ENCODE measurements around the gene MUC2. TPM values are rescaled to one million over a fixed set of nuclear protein-coding genes. Genes with fewer than 3 reads are reported as not detected.

MUC2 gene
- total RNA-seq, 1 donor from 2014 or later = 0.07 TPM

DNA sequence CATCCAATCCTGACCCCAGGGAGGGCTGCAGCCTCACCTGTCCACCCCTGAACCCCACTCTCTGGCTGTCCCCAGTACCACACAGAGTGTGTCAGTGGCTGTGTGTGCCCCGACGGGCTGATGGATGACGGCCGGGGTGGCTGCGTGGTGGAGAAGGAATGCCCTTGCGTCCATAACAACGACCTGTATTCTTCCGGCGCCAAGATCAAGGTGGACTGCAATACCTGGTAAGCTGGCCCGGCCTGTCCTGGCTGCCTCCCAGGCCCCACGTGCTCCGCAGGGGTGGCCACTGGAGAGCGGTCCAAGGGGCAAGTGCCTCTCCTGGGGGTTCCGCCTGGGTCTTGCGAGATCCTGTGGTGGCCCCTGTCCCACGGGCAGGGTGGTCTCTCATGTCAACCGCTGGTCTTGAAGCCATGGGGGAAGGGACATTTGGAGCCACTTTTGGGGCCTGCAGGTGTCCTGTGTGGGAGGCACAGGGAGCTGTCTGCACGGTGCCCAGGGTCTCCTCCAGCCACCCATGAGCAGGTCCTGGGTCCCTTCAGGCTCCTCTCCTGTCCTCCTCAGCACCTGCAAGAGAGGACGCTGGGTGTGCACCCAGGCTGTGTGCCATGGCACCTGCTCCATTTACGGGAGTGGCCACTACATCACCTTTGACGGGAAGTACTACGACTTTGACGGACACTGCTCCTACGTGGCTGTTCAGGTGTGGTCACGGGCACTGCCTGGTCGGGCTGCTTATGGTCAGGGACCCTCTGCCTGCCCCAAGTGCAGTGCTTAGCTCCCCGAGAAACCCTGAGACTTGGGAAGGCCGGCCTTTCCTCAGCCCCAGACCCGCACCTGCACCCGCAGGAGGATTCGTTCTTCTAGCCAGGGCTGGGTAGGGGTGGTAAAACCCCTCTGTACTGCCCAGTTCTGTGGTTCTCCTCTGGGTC lies 11.8 kb downstream of the MUC2 start:
- Mint-ChIP-seq H3K27me3 (ENCODE audit: low read depth) (no peaks in the 10 kb centered on the region), H3K4me3 (no peak overlapping the region), H3K4me1 (no peaks in the 10 kb centered on the region), H3K36me3 (no peaks in the 10 kb centered on the region), H3K27ac (no peak overlapping the region), H3K9me3 (peaks cover 2% of the 10 kb centered on the region)
- peak; percentile 13 to 31 for DNase-seq (ENCODE audit: low spot score in 2 of 2, unreplicated experiment in 2 of 2)
- TF ChIP-seq, protein P1, sequence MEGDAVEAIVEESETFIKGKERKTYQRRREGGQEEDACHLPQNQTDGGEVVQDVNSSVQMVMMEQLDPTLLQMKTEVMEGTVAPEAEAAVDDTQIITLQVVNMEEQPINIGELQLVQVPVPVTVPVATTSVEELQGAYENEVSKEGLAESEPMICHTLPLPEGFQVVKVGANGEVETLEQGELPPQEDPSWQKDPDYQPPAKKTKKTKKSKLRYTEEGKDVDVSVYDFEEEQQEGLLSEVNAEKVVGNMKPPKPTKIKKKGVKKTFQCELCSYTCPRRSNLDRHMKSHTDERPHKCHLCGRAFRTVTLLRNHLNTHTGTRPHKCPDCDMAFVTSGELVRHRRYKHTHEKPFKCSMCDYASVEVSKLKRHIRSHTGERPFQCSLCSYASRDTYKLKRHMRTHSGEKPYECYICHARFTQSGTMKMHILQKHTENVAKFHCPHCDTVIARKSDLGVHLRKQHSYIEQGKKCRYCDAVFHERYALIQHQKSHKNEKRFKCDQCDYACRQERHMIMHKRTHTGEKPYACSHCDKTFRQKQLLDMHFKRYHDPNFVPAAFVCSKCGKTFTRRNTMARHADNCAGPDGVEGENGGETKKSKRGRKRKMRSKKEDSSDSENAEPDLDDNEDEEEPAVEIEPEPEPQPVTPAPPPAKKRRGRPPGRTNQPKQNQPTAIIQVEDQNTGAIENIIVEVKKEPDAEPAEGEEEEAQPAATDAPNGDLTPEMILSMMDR (IDR thresholded peaks at IDR 0.05; ENCODE audit: unreplicated experiment) = no peak

DNA sequence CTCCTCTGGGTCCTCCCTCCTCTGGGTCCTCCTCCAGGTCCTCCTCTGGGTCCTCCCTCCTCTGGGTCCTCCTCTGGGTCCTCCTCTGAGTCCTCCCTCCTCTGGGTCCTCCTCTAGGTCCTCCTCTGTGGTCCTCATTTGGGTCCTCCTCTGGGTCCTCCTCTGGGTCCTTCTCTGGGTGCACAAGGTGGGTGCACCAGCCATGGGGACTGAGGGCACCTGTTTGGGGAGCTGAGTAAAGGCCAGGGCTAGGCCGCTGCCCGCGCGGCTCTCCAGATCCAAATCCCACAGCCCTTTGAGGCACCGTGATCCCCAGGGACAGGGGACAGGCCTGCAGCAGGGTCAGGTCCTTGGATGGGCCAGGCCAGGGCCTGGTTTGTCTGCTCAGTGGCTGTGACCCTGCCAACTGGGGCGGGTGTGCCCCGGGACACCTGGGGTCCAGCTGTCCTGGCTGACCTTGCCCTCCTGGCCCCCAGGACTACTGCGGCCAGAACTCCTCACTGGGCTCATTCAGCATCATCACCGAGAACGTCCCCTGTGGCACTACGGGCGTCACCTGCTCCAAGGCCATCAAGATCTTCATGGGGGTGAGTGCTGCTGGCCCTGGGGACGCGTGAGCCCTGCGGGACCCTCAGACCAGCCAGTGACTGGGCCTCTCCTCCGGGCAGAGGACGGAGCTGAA lies 12.7 kb downstream of the MUC2 start:
- Mint-ChIP-seq H3K27me3 (ENCODE audit: low read depth) (no peaks in the 10 kb centered on the region), H3K4me3 (no peak overlapping the region), H3K36me3 (no peaks in the 10 kb centered on the region), H3K27ac (no peak overlapping the region), H3K9me3 (peaks cover 2% of the 10 kb centered on the region), H3K4me1 (no peaks in the 10 kb centered on the region)
- TF ChIP-seq, protein P1 (IDR thresholded peaks at IDR 0.05; ENCODE audit: unreplicated experiment) = no peak
- DNase-seq (ENCODE audit: low spot score in 2 of 2, unreplicated experiment in 2 of 2) = peak in 1 of 2 experiments; percentile 35

GRCh38 chr11:1087961-1088926 lies 13.6 kb downstream of the MUC2 start:
- no peaks in the 10 kb centered on the region for H3K4me1 Mint-ChIP-seq
- peaks cover 2% of the 10 kb centered on the region for H3K9me3 Mint-ChIP-seq
- no peak for DNase-seq (ENCODE audit: low spot score in 2 of 2, unreplicated experiment in 2 of 2)
- TF ChIP-seq, protein P1 (IDR thresholded peaks at IDR 0.05; ENCODE audit: unreplicated experiment) = no peak
- H3K27ac Mint-ChIP-seq = no peak overlapping the region
- H3K27me3 Mint-ChIP-seq (ENCODE audit: low read depth) = no peaks in the 10 kb centered on the region
- H3K36me3 Mint-ChIP-seq = no peaks in the 10 kb centered on the region
- no peak overlapping the region for H3K4me3 Mint-ChIP-seq

- Mint-ChIP-seq H3K9me3 (peaks cover 2% of the 10 kb centered on the region), H3K4me3 (no peak overlapping the region), H3K4me1 (no peaks in the 10 kb centered on the region), H3K27me3 (ENCODE audit: low read depth) (no peaks in the 10 kb centered on the region), H3K36me3 (no peaks in the 10 kb centered on the region), H3K27ac (no peak overlapping the region)
- DNase-seq (ENCODE audit: low spot score in 2 of 2, unreplicated experiment in 2 of 2) = no peak
- TF ChIP-seq, protein P1 (IDR thresholded peaks at IDR 0.05; ENCODE audit: unreplicated experiment) = no peak
Observed at GRCh38 chr11:1088927-1089737, 14.5 kb downstream of the MUC2 start.
